T-helper 17 cell (primary cell): Measurements from ENCODE around the gene SEMA3B. TPM values are rescaled to one million over a fixed set of nuclear protein-coding genes. Genes with fewer than 3 reads are reported as not detected.

Source experiments
- ATAC-seq: fragments of 150-1000 bp; cut with Tn5 transposase; 2 replicates; pipeline ENCODE4 v1.10.0; 2021; ENCODE audit warnings: mild to moderate bottlenecking, moderate library complexity
- DNase-seq, 3 donors: peaks; one replicate each; pipeline versions ENCODE4 v3.0.0 to v3.0.0-alpha.2; 2020 to 2021
- H3K9me3 ChIP-seq: one replicate; pipeline ENCODE4 v1.7.0; 2013; ENCODE audit warnings: low read length, mild to moderate bottlenecking; ENCODE audit not compliant: control insufficient read depth, poor library complexity, severe bottlenecking
- H3K27ac Mint-ChIP-seq: one replicate; pipeline ENCODE4 v1.8.0; 2022; ENCODE audit warnings: mild to moderate bottlenecking, moderate library complexity, mixed read lengths
- H3K27me3 Mint-ChIP-seq: one replicate; pipeline ENCODE4 v1.8.0; 2022; ENCODE audit warnings: mixed read lengths
- H3K36me3 Mint-ChIP-seq: one replicate; pipeline ENCODE4 v1.8.0; 2022; ENCODE audit warnings: low read depth, mixed read lengths
- H3K4me1 Mint-ChIP-seq: one replicate; pipeline ENCODE4 v1.8.0; 2022; ENCODE audit warnings: mild to moderate bottlenecking, mixed read lengths
- H3K4me3 Mint-ChIP-seq: one replicate; pipeline ENCODE4 v1.8.0; 2022; ENCODE audit warnings: mild to moderate bottlenecking, moderate library complexity, mixed read lengths
- total RNA-seq, 4 donors: library from RNA in 2 of 4; stranded (reverse) in 2 of 4; gene quantifications; one replicate each; pipeline ENCODE4 v1.2.3 and lab custom pipeline; 2022 to 2026

Gene SEMA3B
- total RNA-seq, 2 donors from 2014 or later = 1.7 to 1.8 TPM

DNA sequence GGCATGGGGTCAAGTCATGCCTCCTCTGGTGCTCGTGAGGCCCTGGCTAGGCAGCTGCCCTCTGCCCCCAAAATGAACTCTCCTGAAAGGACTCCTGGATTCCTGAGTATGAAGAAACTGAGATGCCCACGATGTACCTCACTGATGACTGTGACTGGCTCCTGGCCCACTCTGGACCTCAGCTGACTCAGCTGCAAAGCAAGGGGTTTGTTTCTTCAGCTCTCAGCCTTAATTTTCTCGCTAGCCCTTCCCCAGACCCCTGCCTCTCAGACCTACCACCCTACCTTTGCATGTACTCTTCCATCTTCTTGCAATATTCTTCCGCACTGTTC is 38.2 kb upstream of the SEMA3B start:
- H3K4me1 Mint-ChIP-seq = peaks cover 34% of the 10 kb centered on the region
- no peaks in the 10 kb centered on the region for H3K9me3 ChIP-seq
- H3K36me3 Mint-ChIP-seq = no peaks in the 10 kb centered on the region
- no peak overlapping the region for H3K4me3 Mint-ChIP-seq
- ATAC-seq = no peak
- no peaks in the 10 kb centered on the region for H3K27me3 Mint-ChIP-seq
- peak overlapping the region; percentile 75 for H3K27ac Mint-ChIP-seq
- no peak for DNase-seq

DNA sequence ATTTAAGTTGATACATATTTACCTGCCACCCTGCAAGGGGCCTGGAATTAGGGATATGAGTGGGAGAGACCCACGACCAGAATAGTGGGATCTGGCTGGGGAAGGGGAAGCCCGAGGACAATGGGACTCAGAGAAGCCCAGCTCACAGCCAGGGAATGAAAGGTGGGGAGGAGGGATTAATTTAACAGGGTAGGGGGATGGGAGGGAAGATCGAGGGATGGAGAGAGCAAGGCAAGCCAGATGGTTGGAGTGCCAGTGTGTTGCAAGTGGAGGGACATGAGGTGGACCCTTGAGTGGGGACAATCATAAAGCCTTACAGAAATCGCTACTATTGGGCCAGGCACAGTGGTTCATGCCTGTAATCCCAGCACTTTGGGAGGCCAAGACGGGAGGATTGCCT is 37.4 kb upstream of the SEMA3B start:
- no peaks in the 10 kb centered on the region for H3K9me3 ChIP-seq
- no peak overlapping the region for H3K4me3 Mint-ChIP-seq
- no peaks in the 10 kb centered on the region for H3K36me3 Mint-ChIP-seq
- ATAC-seq (no peak), DNase-seq (no peak)
- no peaks in the 10 kb centered on the region for H3K27me3 Mint-ChIP-seq
- no peak overlapping the region for H3K27ac Mint-ChIP-seq
- H3K4me1 Mint-ChIP-seq = peaks cover 29% of the 10 kb centered on the region

DNA sequence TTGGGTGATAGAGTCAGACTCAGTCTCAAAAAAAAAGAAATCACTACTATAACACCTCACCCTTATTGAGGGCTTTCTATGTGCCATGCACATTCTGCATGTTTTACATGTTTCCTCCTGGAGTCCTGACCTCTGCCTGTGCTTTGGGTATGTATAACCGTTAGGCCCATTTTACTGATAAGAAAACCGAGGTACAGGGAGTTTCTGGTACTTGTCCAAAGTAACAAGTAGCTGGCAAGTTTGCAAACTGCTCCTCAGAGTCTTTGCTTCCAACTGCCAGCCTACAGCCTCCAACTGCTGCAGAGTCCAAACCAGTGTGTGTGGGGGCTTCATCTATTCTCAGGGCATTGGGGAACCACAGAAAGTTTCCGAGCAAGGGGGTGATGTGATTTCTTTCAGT is 36.6 kb upstream of the SEMA3B start:
- ATAC-seq = no peak
- H3K27me3 Mint-ChIP-seq = no peaks in the 10 kb centered on the region
- no peaks in the 10 kb centered on the region for H3K9me3 ChIP-seq
- H3K27ac Mint-ChIP-seq = no peak overlapping the region
- H3K4me1 Mint-ChIP-seq = peaks cover 29% of the 10 kb centered on the region
- peaks cover 6% of the 10 kb centered on the region for H3K36me3 Mint-ChIP-seq
- no peak overlapping the region for H3K4me3 Mint-ChIP-seq
- DNase-seq = no peak

GRCh38 chr3:50233176-50233575 is 35.8 kb upstream of the SEMA3B start:
- H3K9me3 ChIP-seq = no peaks in the 10 kb centered on the region
- Mint-ChIP-seq H3K36me3 (peaks cover 7% of the 10 kb centered on the region), H3K27me3 (no peaks in the 10 kb centered on the region), H3K27ac (peak overlapping the region; percentile 68), H3K4me1 (peaks cover 25% of the 10 kb centered on the region), H3K4me3 (peak overlapping the region; percentile 52)
- no peak for DNase-seq
- ATAC-seq = no peak

DNA sequence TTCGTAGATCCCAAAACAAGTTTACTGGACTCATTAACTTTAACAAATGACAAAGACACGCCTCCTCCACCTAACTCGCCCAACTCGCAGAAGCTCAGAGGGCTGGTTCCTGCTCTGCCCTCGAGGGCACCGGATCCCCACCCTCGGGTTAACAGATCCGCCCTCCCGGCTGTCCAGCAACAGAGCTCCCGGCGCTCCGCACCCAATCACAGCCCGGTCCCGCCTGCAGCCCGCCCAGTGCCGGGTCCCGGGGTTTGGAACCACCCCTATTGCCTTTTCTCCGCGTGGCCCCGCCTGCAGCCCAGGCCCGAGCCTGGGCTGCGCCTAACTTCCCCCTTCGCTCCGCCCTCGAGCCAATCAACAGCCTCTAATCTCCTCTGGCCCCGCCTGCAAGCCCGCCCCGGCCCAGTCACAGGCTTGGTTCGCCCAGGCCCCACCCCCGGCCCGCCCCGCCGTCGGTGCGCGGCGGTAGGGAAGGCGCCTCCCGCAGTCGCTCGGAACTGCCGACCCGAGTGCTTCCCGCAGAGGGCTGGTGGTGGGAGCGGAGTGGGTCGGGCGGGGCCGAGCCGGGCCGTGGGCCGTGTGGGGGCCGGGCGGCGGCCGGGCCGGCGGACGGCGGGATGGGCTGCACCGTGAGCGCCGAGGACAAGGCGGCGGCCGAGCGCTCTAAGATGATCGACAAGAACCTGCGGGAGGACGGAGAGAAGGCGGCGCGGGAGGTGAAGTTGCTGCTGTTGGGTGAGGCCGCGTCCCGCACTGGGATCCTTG is 33.0 kb upstream of the SEMA3B start, which contains the start of gene GNAI2:
GNAI2 (plus strand) TSS at position 489 of the 768 bp plus-strand sequence; CDS start at position 621, 132 bp downstream.
- peak within 1 kb of the TSS; percentile 99 for H3K4me3 Mint-ChIP-seq
- H3K9me3 ChIP-seq = no peaks in the 10 kb centered on the region
- peaks cover 7% of the 10 kb centered on the region for H3K36me3 Mint-ChIP-seq
- peak; percentile 97 to 99 (median 97) for DNase-seq
- peak within 1 kb of the TSS; percentile 95 for H3K27ac Mint-ChIP-seq
- H3K27me3 Mint-ChIP-seq = no peaks in the 10 kb centered on the region
- ATAC-seq = peak; percentile 91
- peaks cover 36% of the 10 kb centered on the region for H3K4me1 Mint-ChIP-seq

- Mint-ChIP-seq H3K4me1 (peaks cover 38% of the 10 kb centered on the region), H3K27ac (peak overlapping the region; percentile 95), H3K36me3 (peaks cover 7% of the 10 kb centered on the region), H3K27me3 (no peaks in the 10 kb centered on the region), H3K4me3 (peak overlapping the region; percentile 99)
- ATAC-seq (no peak), DNase-seq (no peak)
- H3K9me3 ChIP-seq = no peaks in the 10 kb centered on the region
These were observed 32.3 kb upstream of the SEMA3B start for GRCh38 chr3:50236484-50237132.

DNA sequence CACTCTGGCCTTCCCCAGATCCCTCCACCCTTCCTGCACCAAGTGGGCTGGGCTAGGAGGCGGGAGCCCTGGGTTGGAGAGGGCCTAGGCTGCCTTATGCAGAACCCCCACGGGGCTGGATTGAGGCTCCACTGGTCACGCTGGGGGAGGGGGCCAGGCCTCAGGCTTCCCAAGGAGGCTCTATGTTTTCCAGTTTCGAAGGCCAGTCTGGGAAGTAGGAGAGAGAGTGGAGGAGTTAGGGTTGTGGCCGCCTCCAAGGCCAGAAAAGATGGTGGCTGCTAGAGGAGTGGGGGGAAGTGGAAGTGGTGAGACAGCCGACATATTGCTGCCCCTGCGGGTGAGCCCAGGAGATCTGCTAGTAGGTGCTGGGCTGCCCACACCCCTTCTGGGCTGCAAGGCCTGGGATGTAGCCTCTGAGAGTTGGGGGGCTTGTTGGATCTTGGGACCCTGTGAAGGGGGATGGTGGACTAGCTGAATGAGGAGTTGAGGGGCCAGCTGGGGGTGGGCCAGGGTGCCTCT is 31.8 kb upstream of the SEMA3B start:
- no peaks in the 10 kb centered on the region for H3K9me3 ChIP-seq
- no peaks in the 10 kb centered on the region for H3K27me3 Mint-ChIP-seq
- DNase-seq = no peak
- H3K4me1 Mint-ChIP-seq = peaks cover 42% of the 10 kb centered on the region
- peak overlapping the region; percentile 95 for H3K27ac Mint-ChIP-seq
- no peak for ATAC-seq
- H3K36me3 Mint-ChIP-seq = peaks cover 7% of the 10 kb centered on the region
- peak overlapping the region; percentile 99 for H3K4me3 Mint-ChIP-seq

- H3K27me3 Mint-ChIP-seq = no peaks in the 10 kb centered on the region
These were observed 31.0 kb upstream of the SEMA3B start for GRCh38 chr3:50237754-50238548.

DNA sequence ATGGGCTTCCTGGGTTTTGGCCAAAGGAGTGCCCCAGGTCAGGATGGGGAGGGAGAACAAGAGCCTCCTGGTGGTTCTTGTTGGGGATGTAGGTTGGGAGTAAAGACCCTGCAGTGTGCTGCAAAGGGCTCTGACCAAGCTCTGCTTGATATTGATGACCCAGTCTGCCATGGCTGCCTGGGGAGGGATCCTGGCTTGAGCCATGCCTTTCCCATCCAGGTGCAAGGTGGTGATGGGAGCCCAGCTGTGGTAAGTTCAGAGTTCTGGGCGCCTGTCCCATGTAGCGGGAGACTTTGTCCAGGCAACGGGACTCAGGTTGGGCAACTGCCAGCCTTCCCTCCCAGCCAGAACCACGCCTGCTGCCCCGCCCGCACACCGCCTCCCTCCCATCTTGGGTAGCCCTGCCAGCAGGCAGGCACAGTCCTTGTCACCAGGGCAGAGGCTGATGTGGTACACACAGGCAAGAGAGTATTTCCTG is 30.4 kb upstream of the SEMA3B start:
- Mint-ChIP-seq H3K36me3 (peaks cover 7% of the 10 kb centered on the region), H3K27ac (peak overlapping the region; percentile 95), H3K27me3 (no peaks in the 10 kb centered on the region), H3K4me3 (peak overlapping the region; percentile 99), H3K4me1 (peaks cover 46% of the 10 kb centered on the region)
- no peaks in the 10 kb centered on the region for H3K9me3 ChIP-seq
- DNase-seq = no peak
- ATAC-seq = no peak

More at GRCh38 chr3:50237754-50238548, 31.0 kb upstream of the SEMA3B start:
- peaks cover 48% of the 10 kb centered on the region for H3K4me1 Mint-ChIP-seq
- H3K36me3 Mint-ChIP-seq = peaks cover 7% of the 10 kb centered on the region
- DNase-seq (peak; percentile 76 to 80 (median 78)), ATAC-seq (peak; percentile 54)
- H3K27ac Mint-ChIP-seq = peak overlapping the region; percentile 95
- no peaks in the 10 kb centered on the region for H3K9me3 ChIP-seq
- peak overlapping the region; percentile 99 for H3K4me3 Mint-ChIP-seq

- H3K27me3 Mint-ChIP-seq = no peaks in the 10 kb centered on the region
- ATAC-seq = no peak
- H3K36me3 Mint-ChIP-seq = peaks cover 7% of the 10 kb centered on the region
These were observed 29.3 kb upstream of the SEMA3B start for GRCh38 chr3:50239649-50240048.

DNA sequence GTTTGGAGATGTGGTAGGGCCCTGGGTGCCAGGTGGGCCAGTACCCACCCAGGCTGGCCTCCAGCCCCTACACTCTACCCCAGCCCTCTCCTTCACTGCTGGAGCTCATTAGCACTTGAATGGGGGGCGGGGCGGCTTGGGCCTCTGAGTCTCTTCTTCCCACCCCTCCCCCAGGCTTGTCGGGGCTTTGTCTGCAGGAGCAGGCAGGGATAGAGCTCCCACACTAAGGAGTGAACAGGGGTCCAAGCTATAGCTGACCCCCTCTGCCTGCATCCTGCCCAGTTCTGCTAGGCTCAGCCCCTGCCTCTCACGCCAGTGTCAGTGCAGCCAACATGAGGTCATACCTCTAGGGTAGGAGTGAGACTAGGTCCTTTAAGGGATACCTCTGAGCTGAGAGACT is 27.8 kb upstream of the SEMA3B start:
- H3K9me3 ChIP-seq = no peaks in the 10 kb centered on the region
- peak overlapping the region; percentile 78 for H3K4me3 Mint-ChIP-seq
- H3K4me1 Mint-ChIP-seq = peaks cover 57% of the 10 kb centered on the region
- DNase-seq = no peak
- peak overlapping the region; percentile 95 for H3K27ac Mint-ChIP-seq
- H3K27me3 Mint-ChIP-seq = no peaks in the 10 kb centered on the region
- H3K36me3 Mint-ChIP-seq = peaks cover 7% of the 10 kb centered on the region
- ATAC-seq = no peak

More at GRCh38 chr3:50239649-50240048, 29.3 kb upstream of the SEMA3B start:
- H3K9me3 ChIP-seq = no peaks in the 10 kb centered on the region
- Mint-ChIP-seq H3K4me1 (peaks cover 53% of the 10 kb centered on the region), H3K4me3 (peak overlapping the region; percentile 99), H3K27ac (peak overlapping the region; percentile 95)
- no peak for DNase-seq

GRCh38 chr3:50241713-50242380 is 27.1 kb upstream of the SEMA3B start:
- no peak for ATAC-seq

More at GRCh38 chr3:50241713-50242380, 27.1 kb upstream of the SEMA3B start:
- Mint-ChIP-seq H3K4me1 (peaks cover 63% of the 10 kb centered on the region), H3K36me3 (peaks cover 6% of the 10 kb centered on the region), H3K27me3 (no peaks in the 10 kb centered on the region), H3K27ac (peak overlapping the region; percentile 95), H3K4me3 (peak overlapping the region; percentile 78)
- DNase-seq = no peak
- no peaks in the 10 kb centered on the region for H3K9me3 ChIP-seq
